NCI-H1436 treated with DMSO at 0.1 percent for 48 hours (cell line): Measurements from ENCODE around the gene RAB3IL1.
"Not testable (repeated sequence)": the region's sequence is repeated elsewhere in the genome, so short reads cannot be mapped to it uniquely, and the experiment has no call there.

Experiments
- DNase-seq: peaks from one replicate; lab custom pipeline; 2025; lab: John Stamatoyannopoulos, UW

RAB3IL1 gene

DNA sequence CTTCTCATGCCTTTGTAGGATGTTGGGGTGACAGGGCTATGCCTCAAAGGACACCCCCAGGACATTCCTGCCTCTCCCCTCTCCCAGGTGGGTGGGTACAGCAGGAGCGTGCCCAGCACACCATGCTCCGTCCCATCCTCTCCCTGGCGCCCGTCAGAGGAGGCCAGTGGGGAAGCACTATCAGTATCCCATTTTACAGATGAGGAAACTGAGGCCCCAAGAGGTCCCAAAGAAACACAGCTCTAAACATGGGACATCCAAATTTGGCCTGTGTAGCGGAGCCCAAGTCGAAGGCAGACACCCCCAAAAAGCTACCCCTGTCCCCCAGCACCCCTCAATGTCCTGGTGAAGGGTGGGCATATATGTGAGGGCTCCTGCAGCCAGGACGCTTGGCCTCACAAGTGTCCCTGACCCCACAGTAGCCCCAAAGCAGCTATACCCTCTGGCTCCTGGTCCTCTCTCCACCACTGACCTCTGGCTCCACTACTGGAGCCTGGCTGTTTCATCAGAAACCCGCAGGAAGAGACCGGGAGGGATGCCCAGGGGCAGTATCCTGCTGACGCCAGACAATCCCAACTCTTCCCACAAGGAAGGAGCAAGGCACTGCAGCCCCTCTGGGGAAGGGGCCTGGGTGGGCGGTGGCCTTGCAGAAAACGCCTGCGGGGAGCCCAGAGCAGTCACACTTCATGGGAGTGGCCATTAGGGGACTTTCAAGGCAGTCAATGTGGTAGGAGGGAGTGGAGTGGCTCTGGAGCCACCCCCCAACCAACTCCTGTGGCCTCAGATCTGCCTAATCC, 31.4 kb downstream of the RAB3IL1 start:
- DNase-seq = no peak

GRCh38 chr11:61885166-61885778, 32.1 kb downstream of the RAB3IL1 start:
- no peak for DNase-seq

DNA sequence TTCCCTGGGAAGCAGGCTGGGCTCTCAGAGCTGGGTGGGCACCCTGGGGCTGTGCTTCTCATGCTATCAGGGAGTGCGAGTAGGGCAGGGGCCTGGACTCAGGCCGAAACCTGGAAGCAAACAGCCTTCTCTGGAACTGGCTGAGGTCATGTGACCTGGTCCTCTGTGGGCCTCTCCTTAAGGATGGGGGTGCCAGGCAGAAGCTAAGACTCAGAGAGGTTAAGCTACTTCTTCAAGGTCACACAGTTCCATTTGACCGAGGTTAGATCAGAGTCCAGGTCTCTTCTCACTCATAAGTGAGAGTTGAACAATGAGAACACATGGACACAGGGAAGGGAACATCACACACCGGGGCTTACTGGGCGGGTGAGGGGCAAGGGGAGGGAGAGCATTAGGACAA, 33.4 kb downstream of the RAB3IL1 start:
- no peak for DNase-seq

- DNase-seq = no peak
Measured at GRCh38 chr11:61883327-61883726, 34.0 kb downstream of the RAB3IL1 start.

DNA sequence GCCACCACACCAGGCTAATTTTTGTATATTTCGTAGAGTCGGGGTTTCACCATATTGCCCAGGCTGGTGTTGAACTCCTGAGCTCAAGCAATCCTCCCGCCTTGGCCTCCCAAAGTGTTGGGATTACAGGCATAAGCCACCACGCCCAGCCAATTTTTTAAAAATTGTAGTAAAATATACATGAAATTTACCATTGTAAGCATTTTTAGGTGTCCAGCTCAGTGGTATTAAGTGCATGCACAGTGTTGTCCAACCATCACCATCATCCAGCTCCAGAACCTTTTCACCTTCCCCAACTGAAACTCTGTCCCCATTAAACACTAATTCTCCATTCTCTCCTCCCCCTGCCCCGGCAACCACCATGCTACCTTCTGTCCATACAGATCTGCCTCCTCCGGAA, 34.5 kb downstream of the RAB3IL1 start:
- DNase-seq = no peak

DNA sequence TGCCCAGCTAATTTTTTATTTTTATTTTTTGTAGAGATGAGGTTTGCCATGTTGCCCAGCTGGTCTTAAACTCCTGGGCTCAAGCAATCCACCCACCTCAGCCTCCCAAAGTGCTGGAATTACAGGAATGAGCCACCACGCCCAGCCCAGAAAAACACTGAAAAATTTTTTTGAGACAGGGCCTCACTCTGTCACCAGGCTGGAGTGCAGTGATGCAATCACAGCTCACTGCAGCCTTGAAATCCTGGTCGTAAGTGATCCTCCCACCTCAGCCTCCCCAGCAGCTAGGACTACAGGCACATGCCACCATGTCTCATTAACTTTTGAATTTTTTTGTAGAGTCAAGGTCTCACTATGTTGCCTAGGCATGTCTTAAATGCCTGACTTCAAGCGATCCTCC, 35.1 kb downstream of the RAB3IL1 start:
- not testable (repeated sequence) for DNase-seq

- no peak for DNase-seq
Measured at GRCh38 chr11:61881397-61881796, 36.0 kb downstream of the RAB3IL1 start.

GRCh38 chr11:61880454-61880853, 36.9 kb downstream of the RAB3IL1 start:
- no peak for DNase-seq

GRCh38 chr11:61880031-61880430, 37.3 kb downstream of the RAB3IL1 start:
- DNase-seq = no peak

DNA sequence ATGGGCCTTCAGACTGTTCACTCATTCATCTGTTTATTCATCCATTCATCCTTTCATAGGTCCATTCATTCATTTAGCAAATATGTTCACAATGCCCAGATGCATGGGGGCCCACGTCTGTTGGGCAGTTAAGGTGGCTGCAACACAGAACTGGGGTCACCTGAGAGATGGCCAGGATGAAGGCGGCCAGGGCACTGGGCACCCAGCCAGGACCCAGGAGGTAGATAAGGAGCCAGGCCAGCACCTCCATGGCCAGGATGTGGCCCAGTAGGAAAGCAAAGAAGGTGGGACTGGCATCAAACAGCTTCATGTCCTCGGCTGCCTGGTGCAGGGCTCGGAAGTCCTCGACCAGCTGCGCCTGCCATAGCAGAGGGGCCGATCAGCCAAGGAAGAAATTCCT, 38.2 kb downstream of the RAB3IL1 start:
- no peak for DNase-seq

GRCh38 chr11:61875698-61876097, 41.7 kb downstream of the RAB3IL1 start:
- no peak for DNase-seq

DNA sequence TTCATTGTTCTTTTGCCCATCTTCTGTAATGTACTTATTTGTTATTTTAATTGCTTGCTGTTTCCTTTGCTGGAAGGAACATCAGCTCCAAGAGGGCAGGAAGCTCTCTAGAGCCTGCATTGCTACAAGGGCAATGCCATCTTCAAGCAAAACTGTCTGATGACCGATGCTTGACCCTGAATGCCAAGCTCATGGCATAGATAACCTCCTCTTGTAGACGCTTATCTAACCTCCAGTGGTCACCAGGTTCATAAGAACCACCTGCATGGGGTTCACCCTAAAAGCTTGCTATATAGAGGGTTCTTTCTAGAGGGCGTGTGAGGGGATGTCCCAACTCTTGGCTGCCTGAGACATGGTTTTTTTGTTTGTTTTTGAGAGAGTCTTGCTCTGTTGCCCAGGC, 42.5 kb downstream of the RAB3IL1 start:
- DNase-seq = no peak

DNA sequence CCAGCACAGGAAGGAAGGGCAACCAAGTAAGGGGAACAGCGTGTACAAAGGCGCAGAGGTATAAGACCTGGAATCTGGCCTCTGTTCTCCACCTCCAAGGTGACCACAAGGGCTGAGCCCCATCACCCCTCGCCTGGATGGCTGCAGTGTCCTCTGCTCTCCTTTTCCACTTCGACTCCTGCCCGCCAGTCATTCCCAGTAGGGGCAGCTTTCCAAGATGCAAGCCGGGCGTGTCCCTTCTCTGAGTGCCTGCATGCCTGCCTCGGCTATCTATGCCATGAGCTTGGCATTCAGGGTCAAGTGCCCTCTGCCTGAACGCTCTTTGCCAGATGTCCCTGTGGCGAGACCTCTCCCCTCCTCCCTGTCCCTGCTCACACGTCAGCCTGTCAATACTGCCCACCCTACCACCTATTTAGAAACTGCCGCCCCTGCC, 43.0 kb downstream of the RAB3IL1 start:
- no peak for DNase-seq

DNA sequence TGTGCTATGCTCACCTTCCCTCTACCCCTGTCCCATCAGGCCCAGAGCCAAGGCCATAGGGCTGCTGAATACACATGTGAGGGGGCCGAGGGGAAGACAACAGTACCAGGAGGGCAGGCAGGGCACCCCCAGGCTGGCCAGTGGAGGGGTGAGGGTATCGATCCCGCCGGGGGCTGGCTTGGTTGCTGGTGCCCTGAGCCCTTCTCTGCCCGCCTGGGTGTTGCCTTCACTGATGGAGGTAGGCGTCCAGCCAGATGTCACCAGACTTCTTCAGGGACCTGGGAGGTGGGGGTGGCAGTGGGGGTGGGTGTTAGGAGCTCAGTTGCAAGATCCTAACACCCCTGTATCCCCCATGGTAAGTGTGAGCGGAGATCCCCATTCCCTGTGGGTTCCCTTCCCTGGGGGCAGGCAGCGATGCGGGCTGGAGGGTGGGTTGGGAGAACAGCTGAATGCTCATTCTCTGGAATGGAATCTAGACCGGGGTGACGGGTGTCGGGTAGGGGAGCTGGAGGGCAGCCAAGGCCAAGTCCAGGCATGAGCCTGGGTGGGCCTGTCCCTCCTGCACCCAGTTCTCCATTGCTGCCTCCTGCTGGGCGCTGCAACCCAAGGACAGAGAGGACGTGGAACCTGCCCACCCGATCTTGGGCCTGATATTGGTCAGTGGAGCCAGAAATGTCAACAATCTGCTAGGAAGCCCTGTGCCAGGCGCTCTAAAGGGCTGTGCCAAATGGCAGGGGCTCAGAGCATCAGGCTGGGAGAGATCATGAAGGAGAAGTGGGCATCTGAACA, 43.6 kb downstream of the RAB3IL1 start:
- DNase-seq = no peak

GRCh38 chr11:61872935-61873565, 44.3 kb downstream of the RAB3IL1 start:
- DNase-seq = no peak

GRCh38 chr11:61871158-61871597, 46.2 kb downstream of the RAB3IL1 start:
- peak; percentile 37 for DNase-seq

GRCh38 chr11:61870541-61871031, 46.8 kb downstream of the RAB3IL1 start:
- no peak for DNase-seq

DNA sequence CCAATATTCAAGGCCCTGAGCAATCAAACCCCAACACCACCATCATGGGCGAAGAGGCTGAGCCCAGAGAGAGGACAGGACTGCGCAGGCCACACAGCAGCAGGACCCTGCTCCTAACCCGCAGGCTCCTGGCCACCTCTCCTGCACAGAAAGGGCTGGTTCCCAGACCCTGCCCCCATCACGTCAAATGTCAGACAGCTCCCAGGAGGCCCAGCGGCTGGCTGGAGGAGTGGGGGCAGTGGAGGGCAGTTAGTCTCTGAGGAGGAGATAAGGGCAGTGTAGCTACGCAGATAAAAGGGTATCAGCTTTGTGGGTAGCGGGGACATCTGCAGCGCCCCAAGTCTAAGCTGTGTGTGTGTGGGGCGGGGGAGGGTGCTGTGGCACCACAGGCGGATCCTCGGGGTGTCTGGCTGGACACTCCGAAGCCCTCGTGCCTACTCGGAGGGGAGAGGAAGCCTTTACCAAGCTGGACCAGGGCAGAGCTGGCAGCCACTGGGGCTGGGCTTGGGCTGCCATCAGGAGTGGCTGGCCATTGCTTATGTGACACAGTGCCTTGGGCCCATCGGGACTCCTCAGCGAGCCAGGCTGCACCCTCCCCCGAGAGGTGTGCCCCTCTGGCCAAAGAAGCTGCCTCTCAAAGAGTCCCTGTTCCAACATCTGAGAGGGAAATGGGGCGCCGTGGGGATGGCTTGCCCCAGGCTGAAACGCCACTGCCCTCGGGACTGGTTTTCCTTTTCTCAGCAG, 47.5 kb downstream of the RAB3IL1 start:
- no peak for DNase-seq

GRCh38 chr11:61869429-61869707, 48.0 kb downstream of the RAB3IL1 start:
- DNase-seq = no peak

DNA sequence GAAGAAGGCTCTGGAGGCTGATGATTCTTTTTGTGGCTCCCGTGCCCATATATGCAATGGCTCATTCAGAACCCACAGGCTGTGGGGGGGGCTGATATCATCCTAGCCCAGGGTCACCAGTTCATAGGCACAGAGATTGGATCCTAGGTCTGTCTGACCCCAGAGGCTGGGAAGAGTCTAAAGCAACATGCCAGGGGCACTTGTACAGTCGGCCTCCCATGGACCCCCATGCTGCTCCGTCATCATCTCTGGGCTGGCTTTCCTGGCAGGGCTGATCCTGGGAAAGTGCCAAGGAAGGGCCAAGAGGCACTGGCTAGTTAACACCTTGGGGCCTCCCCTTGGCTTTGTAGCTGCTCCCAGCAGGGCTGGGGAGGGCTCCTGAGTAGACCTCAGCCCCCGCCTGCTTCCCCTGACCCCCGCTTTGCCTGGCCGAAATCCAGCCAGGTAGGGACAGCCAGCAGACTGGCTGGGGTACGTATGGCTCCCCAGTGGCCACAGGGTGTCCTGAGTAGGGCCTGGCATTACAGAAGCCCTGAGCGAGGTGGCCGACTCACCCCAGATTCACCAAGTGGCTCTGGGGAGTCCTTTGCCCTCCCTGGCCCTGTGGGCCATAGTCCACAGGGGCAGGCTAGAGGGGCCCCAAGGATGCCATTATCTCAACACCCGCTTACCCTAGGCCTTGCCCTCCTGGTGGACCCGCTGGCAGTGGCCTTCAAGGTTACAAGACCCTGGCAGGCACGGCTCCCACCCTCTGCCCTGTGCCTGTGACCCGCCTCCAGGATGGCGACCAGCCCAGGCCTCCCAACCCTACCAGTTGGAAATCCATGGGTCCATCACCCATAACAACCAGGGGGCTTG, 48.6 kb downstream of the RAB3IL1 start:
- DNase-seq = no peak

GRCh38 chr11:61866958-61867343, 50.4 kb downstream of the RAB3IL1 start:
- DNase-seq = no peak
